Measurements from ENCODE around the gene C5AR1.
"Not testable (repeated sequence)": the region's sequence is repeated elsewhere in the genome, so short reads cannot be mapped to it uniquely, and the experiment has no call there.

DNA sequence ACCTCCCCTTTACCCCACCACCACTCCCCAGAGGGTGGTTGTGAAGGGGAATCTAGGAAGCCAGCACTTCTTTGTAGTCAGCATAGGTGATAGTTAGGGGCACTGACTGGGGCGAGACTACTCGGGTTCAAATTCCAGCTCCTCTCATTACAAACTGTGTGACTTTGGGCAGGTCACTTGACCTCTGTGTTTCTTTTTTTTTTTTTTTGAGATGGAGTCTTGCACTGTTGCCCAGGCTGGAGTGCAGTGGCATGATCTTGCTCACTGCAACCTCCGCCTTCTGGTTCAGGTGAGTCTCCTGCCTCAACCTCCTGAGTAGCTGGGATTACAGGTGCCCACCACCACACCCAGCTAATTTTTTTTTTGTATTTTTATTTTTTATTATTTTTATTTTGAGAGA is 33.1 kb upstream of the C5AR1 start:
- TF ChIP-seq POLR2AphosphoS5 (IDR thresholded peaks at IDR 0.05; ENCODE audit: low read depth, low read length); MEF2A (IDR thresholded peaks at IDR 0.05; ENCODE audit: borderline replicate concordance, low read depth); SMC3 (IDR thresholded peaks at IDR 0.05; ENCODE audit: low read depth, low read length); ELF1 (IDR thresholded peaks at IDR 0.05); TAF1 (IDR thresholded peaks at IDR 0.05; ENCODE audit: borderline replicate concordance, low read depth, low read length); RCOR1 (IDR thresholded peaks at IDR 0.05; ENCODE audit: low read length); TEAD4 (IDR thresholded peaks at IDR 0.05; ENCODE audit: borderline replicate concordance, insufficient read depth): not testable (repeated sequence)
- TF ChIP-seq, protein P1, sequence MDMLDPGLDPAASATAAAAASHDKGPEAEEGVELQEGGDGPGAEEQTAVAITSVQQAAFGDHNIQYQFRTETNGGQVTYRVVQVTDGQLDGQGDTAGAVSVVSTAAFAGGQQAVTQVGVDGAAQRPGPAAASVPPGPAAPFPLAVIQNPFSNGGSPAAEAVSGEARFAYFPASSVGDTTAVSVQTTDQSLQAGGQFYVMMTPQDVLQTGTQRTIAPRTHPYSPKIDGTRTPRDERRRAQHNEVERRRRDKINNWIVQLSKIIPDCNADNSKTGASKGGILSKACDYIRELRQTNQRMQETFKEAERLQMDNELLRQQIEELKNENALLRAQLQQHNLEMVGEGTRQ (IDR thresholded peaks at IDR 0.05; ENCODE audit: borderline replicate concordance, low read depth, low read length) = not testable (repeated sequence)
- TF ChIP-seq, protein P2, sequence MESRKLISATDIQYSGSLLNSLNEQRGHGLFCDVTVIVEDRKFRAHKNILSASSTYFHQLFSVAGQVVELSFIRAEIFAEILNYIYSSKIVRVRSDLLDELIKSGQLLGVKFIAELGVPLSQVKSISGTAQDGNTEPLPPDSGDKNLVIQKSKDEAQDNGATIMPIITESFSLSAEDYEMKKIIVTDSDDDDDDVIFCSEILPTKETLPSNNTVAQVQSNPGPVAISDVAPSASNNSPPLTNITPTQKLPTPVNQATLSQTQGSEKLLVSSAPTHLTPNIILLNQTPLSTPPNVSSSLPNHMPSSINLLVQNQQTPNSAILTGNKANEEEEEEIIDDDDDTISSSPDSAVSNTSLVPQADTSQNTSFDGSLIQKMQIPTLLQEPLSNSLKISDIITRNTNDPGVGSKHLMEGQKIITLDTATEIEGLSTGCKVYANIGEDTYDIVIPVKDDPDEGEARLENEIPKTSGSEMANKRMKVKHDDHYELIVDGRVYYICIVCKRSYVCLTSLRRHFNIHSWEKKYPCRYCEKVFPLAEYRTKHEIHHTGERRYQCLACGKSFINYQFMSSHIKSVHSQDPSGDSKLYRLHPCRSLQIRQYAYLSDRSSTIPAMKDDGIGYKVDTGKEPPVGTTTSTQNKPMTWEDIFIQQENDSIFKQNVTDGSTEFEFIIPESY (IDR thresholded peaks at IDR 0.05; ENCODE audit: borderline replicate concordance, low read depth) = not testable (repeated sequence)
- TF ChIP-seq, protein P3, sequence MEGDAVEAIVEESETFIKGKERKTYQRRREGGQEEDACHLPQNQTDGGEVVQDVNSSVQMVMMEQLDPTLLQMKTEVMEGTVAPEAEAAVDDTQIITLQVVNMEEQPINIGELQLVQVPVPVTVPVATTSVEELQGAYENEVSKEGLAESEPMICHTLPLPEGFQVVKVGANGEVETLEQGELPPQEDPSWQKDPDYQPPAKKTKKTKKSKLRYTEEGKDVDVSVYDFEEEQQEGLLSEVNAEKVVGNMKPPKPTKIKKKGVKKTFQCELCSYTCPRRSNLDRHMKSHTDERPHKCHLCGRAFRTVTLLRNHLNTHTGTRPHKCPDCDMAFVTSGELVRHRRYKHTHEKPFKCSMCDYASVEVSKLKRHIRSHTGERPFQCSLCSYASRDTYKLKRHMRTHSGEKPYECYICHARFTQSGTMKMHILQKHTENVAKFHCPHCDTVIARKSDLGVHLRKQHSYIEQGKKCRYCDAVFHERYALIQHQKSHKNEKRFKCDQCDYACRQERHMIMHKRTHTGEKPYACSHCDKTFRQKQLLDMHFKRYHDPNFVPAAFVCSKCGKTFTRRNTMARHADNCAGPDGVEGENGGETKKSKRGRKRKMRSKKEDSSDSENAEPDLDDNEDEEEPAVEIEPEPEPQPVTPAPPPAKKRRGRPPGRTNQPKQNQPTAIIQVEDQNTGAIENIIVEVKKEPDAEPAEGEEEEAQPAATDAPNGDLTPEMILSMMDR (IDR thresholded peaks at IDR 0.05) = not testable (repeated sequence)
- TF ChIP-seq, protein P4, sequence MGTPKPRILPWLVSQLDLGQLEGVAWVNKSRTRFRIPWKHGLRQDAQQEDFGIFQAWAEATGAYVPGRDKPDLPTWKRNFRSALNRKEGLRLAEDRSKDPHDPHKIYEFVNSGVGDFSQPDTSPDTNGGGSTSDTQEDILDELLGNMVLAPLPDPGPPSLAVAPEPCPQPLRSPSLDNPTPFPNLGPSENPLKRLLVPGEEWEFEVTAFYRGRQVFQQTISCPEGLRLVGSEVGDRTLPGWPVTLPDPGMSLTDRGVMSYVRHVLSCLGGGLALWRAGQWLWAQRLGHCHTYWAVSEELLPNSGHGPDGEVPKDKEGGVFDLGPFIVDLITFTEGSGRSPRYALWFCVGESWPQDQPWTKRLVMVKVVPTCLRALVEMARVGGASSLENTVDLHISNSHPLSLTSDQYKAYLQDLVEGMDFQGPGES (IDR thresholded peaks at IDR 0.05; ENCODE audit: low read depth, low read length) = not testable (repeated sequence)
- TF ChIP-seq, protein P5, sequence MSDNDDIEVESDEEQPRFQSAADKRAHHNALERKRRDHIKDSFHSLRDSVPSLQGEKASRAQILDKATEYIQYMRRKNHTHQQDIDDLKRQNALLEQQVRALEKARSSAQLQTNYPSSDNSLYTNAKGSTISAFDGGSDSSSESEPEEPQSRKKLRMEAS (IDR thresholded peaks at IDR 0.05; ENCODE audit: low read depth) = not testable (repeated sequence)

Data from SK-N-SH (cell line).